ENCODE results near the gene RHD. TPM values are rescaled to one million over a fixed set of nuclear protein-coding genes. Genes with fewer than 3 reads are reported as not detected.
A peak's percentile ranks its signal among the peaks of the same experiment; 100 is the strongest.
"Not testable (repeated sequence)": the region's sequence is repeated elsewhere in the genome, so short reads cannot be mapped to it uniquely, and the experiment has no call there.

The RHD gene
- total RNA-seq, 1 experiment from 2014 or later: not detected

DNA sequence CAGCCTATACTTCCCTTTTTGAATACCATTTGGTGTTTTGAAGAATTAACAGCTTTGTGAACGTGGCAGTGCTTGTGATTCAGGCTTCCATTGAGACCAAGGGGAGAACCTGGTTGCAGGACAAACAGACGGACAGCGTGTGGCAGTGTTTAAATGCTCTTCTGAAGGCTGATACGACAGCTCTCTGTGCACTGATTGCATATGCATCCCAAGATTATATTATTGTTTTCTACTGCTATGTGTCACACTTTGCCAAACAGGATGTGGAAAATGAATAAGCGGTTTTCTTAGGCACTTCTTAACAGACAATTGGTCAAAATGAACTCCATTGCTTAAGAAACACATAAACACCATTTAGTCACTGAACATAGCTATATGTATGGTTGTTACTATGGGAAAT lies 57.6 kb downstream of the RHD start:
- BruUV-seq (replicated peaks): not testable (repeated sequence)

GRCh38 chr1:25336922-25337354 lies 64.6 kb downstream of the RHD start:
- H3K4me1 ChIP-seq (ENCODE audit: insufficient read depth, low read length, poor library complexity, severe bottlenecking); intact Hi-C loops (cut with micrococcal nuclease; ENCODE audit: unreplicated experiment); CTCF ChIA-PET; H3K27ac ChIP-seq (ENCODE audit: low read depth, low read length, poor library complexity, severe bottlenecking); H3K36me3 ChIP-seq (ENCODE audit: insufficient read depth, low read length, poor library complexity, severe bottlenecking); H3K9me3 ChIP-seq (ENCODE audit: low read depth, low read length, poor library complexity, severe bottlenecking); H3K27me3 ChIP-seq (replicated peaks; ENCODE audit: insufficient read depth, low read depth, low read length, poor library complexity); POLR2A ChIA-PET (ENCODE audit: low non-redundant PET): not testable (repeated sequence)
- H3K4me3 ChIP-seq (ENCODE audit: low read depth, low read length, poor library complexity, severe bottlenecking): peak overlapping the region; percentile 58
- TF ChIP-seq, protein P1, sequence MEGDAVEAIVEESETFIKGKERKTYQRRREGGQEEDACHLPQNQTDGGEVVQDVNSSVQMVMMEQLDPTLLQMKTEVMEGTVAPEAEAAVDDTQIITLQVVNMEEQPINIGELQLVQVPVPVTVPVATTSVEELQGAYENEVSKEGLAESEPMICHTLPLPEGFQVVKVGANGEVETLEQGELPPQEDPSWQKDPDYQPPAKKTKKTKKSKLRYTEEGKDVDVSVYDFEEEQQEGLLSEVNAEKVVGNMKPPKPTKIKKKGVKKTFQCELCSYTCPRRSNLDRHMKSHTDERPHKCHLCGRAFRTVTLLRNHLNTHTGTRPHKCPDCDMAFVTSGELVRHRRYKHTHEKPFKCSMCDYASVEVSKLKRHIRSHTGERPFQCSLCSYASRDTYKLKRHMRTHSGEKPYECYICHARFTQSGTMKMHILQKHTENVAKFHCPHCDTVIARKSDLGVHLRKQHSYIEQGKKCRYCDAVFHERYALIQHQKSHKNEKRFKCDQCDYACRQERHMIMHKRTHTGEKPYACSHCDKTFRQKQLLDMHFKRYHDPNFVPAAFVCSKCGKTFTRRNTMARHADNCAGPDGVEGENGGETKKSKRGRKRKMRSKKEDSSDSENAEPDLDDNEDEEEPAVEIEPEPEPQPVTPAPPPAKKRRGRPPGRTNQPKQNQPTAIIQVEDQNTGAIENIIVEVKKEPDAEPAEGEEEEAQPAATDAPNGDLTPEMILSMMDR (conservative IDR thresholded peaks at IDR 0.05; ENCODE audit: low read depth, low read length): 0 out of 2 replicates have a peak, but pooled peaks have one; percentile 18
- BruUV-seq (replicated peaks): TSS peak; percentile 81
- DNase-seq (ENCODE audit: low spot score): peak; percentile 0

More for the DNA sequence above, 57.6 kb downstream of the RHD start:
- intact Hi-C loops (cut with micrococcal nuclease; ENCODE audit: unreplicated experiment); H3K27me3 ChIP-seq (replicated peaks; ENCODE audit: insufficient read depth, low read depth, low read length, poor library complexity); H3K9me3 ChIP-seq (ENCODE audit: low read depth, low read length, poor library complexity, severe bottlenecking); H3K36me3 ChIP-seq (ENCODE audit: insufficient read depth, low read length, poor library complexity, severe bottlenecking); POLR2A ChIA-PET (ENCODE audit: low non-redundant PET); DNase-seq (ENCODE audit: low spot score); CTCF ChIA-PET; H3K4me1 ChIP-seq (ENCODE audit: insufficient read depth, low read length, poor library complexity, severe bottlenecking); H3K4me3 ChIP-seq (ENCODE audit: low read depth, low read length, poor library complexity, severe bottlenecking); H3K27ac ChIP-seq (ENCODE audit: low read depth, low read length, poor library complexity, severe bottlenecking): not testable (repeated sequence)

DNA sequence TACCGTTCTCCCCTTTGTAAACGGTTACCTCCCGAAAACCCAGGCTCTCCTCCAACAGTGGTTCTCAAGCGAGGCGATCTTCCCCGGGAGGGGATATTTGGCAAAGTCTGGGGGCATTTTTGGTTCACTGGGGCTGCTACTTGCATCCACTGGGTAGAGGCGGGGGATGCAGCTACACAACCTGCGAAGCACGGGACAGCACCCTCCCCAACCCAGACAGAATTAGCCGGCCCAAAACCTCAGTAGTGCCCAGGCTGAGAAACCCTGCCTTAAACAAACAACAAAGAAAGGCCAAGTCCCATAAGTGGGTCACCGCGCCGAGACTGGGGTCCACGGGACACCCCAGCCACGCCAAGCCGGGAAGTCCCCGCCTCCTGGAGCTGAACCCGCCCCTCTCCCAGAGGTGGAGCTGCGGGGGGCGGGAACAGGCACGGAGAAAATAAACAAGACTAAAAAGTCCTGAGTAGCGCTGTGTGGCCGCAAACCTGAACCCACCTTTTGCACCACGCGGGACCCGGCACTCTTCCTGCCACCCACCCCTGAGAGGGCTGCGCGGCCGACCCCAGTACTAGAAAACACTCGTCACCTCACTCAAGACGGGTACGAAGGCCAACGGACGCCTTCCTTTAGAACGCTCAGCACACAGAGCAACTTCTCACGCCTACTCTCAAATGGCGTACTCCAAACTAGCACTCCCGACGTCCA lies 65.3 kb downstream of the RHD start:
- H3K9me3 ChIP-seq (ENCODE audit: low read depth, low read length, poor library complexity, severe bottlenecking); POLR2A ChIA-PET (ENCODE audit: low non-redundant PET); H3K36me3 ChIP-seq (ENCODE audit: insufficient read depth, low read length, poor library complexity, severe bottlenecking); H3K4me1 ChIP-seq (ENCODE audit: insufficient read depth, low read length, poor library complexity, severe bottlenecking); H3K27me3 ChIP-seq (replicated peaks; ENCODE audit: insufficient read depth, low read depth, low read length, poor library complexity); BruUV-seq (replicated peaks); CTCF ChIA-PET; intact Hi-C loops (cut with micrococcal nuclease; ENCODE audit: unreplicated experiment): not testable (repeated sequence)
- H3K27ac ChIP-seq (ENCODE audit: low read depth, low read length, poor library complexity, severe bottlenecking): peak overlapping the region; percentile 89
- DNase-seq (ENCODE audit: low spot score): peak; percentile 0
- H3K4me3 ChIP-seq (ENCODE audit: low read depth, low read length, poor library complexity, severe bottlenecking): peak overlapping the region; percentile 95

GRCh38 chr1:25338188-25338981 lies 66.1 kb downstream of the RHD start, which contains the start of gene TMEM50A:
TMEM50A (plus strand) TSS chr1:25338334; CDS start chr1:25340487, 2,153 bp downstream.
- H3K36me3 ChIP-seq (ENCODE audit: insufficient read depth, low read length, poor library complexity, severe bottlenecking): peaks cover 8% of the 10 kb centered on the region
- POLR2A ChIA-PET (ENCODE audit: low non-redundant PET): no interaction called here
- peaks cover 8% of the 10 kb centered on the region for H3K4me1 ChIP-seq (ENCODE audit: insufficient read depth, low read length, poor library complexity, severe bottlenecking)
- DNase-seq (ENCODE audit: low spot score): peak; percentile 89
- TF ChIP-seq, protein P1 (conservative IDR thresholded peaks at IDR 0.05; ENCODE audit: low read depth, low read length): no peak
- TF ChIP-seq EZH2 (IDR thresholded peaks at IDR 0.05; ENCODE audit: borderline replicate concordance, low read depth, low read length, poor library complexity, severe bottlenecking): no peak
- BruUV-seq (replicated peaks): no TSS peak
- CTCF ChIA-PET: no interaction called here
- intact Hi-C loops (cut with micrococcal nuclease; ENCODE audit: unreplicated experiment): no loop called here
- H3K27me3 ChIP-seq (replicated peaks; ENCODE audit: insufficient read depth, low read depth, low read length, poor library complexity): no peaks in the 10 kb centered on the region
- no peaks in the 10 kb centered on the region for H3K9me3 ChIP-seq (ENCODE audit: low read depth, low read length, poor library complexity, severe bottlenecking)
- peak within 1 kb of the TSS; percentile 89 for H3K27ac ChIP-seq (ENCODE audit: low read depth, low read length, poor library complexity, severe bottlenecking)
- peak within 1 kb of the TSS; percentile 95 for H3K4me3 ChIP-seq (ENCODE audit: low read depth, low read length, poor library complexity, severe bottlenecking)
